Measurements from ENCODE around the gene PATL2.

DNA sequence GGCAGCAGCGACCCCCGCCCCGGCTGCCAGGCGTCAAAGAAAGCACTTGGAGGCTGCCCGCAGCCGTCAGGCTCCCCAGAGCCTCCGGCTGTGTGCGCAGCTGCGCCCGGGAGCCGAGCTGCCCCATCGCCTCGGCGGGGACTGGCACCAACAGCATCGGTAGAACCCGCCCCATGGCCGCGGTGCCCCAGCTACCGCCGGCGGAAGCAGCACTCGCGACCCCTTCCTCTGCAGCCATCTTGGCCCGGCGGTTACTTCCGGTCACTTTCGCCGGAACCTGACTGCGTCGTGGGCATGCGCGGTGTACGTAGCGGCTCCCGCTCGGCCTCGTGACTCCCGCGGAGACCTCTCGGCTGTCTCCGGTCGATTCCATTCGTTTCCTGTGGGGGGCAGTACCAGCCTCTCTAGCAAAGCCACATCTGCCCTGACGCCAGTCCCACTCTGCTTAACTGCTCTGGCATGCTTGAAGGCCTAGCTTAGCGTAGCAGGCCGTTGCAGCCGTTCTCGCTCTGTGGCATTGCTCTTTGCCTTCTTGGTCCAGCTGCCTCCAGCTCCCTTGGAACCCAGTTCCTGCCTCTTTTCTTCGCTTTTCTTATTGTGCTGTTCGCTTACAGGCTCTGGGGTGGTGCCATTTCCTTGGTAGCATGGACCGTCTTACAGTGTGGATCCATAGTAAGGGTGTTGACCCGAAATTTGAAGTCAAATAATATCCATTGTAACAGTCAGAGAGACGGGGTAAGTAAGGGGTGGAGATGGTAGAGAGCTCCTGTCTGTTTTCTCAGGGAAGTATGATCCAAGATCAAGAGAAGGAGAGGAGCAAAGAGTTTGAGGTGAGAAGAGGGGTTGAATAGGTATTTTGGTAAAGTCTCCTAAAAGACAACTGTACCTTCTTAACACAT, 47.5 kb downstream of the PATL2 start, which contains the start of gene SPG11:
- TF ChIP-seq, protein P1, sequence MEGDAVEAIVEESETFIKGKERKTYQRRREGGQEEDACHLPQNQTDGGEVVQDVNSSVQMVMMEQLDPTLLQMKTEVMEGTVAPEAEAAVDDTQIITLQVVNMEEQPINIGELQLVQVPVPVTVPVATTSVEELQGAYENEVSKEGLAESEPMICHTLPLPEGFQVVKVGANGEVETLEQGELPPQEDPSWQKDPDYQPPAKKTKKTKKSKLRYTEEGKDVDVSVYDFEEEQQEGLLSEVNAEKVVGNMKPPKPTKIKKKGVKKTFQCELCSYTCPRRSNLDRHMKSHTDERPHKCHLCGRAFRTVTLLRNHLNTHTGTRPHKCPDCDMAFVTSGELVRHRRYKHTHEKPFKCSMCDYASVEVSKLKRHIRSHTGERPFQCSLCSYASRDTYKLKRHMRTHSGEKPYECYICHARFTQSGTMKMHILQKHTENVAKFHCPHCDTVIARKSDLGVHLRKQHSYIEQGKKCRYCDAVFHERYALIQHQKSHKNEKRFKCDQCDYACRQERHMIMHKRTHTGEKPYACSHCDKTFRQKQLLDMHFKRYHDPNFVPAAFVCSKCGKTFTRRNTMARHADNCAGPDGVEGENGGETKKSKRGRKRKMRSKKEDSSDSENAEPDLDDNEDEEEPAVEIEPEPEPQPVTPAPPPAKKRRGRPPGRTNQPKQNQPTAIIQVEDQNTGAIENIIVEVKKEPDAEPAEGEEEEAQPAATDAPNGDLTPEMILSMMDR (IDR thresholded peaks at IDR 0.05), result peak; percentile 91 to 97 (median 96)
- TF ChIP-seq POLR2A (IDR thresholded peaks at IDR 0.05), result peak; percentile 61 to 94
